HepG2 (cell line): Measurements from ENCODE around the gene CYP2J2. TPM values are rescaled to one million over a fixed set of nuclear protein-coding genes. Genes with fewer than 3 reads are reported as not detected.

Experiments used
- CCAR2 ChIP-seq: fragments of 200-400 bp; formaldehyde crosslinking; optimal IDR thresholded peaks from 2 replicates; pipeline ENCODE3; 2018; ENCODE audit warnings: low read depth, mild to moderate bottlenecking, low read length, moderate library complexity
- MAFF ChIP-seq: IDR thresholded peaks from 2 replicates; pipeline ENCODE4 v1.6.1; 2011; ENCODE audit warnings: low read depth, low read length, improper control_type of control experiment
- MAX ChIP-seq: IDR thresholded peaks from 2 replicates; pipeline ENCODE4 v1.6.1; 2012; ENCODE audit warnings: inconsistent platforms
- MTA3 ChIP-seq: sonication (generic); formaldehyde crosslinking; IDR thresholded peaks from 2 replicates; pipeline ENCODE4 v1.4.0; 2020; ENCODE audit warnings: missing genetic modification reagents
- NCOA5 ChIP-seq: sonication (generic); formaldehyde crosslinking; IDR thresholded peaks from 2 replicates; pipeline ENCODE4 v1.4.0; 2020; ENCODE audit warnings: missing genetic modification reagents
- PRPF4 ChIP-seq: fragments of 200-400 bp; formaldehyde crosslinking; IDR thresholded peaks from 2 replicates; pipeline ENCODE4 v1.6.1; 2016; ENCODE audit warnings: low read length, low read depth; ENCODE audit not compliant: poor library complexity, severe bottlenecking
- SAP130 ChIP-seq: IDR thresholded peaks from 2 replicates; pipeline ENCODE4 v1.6.1; 2016; ENCODE audit warnings: low read depth
- U2AF2 ChIP-seq: fragments of 200-400 bp; formaldehyde crosslinking; IDR thresholded peaks from 2 replicates; pipeline ENCODE4 v1.6.1; 2017; ENCODE audit warnings: low read depth, mild to moderate bottlenecking, low read length
- ZBTB3 ChIP-seq: sonication (generic); formaldehyde crosslinking; IDR thresholded peaks from 2 replicates; pipeline ENCODE4 v1.4.0; 2020; ENCODE audit warnings: low read depth, mild to moderate bottlenecking, moderate library complexity, missing genetic modification reagents, borderline replicate concordance
- ZFP37 ChIP-seq: sonication (generic); formaldehyde crosslinking; IDR thresholded peaks from 2 replicates; pipeline ENCODE4 v1.4.0; 2020; ENCODE audit warnings: missing genetic modification reagents, borderline replicate concordance
- ZMYM3 ChIP-seq: sonication (generic); formaldehyde crosslinking; IDR thresholded peaks from 2 replicates; pipeline ENCODE4 v1.5.1; 2020; ENCODE audit warnings: mild to moderate bottlenecking, missing genetic modification reagents
- ZNF18 ChIP-seq: sonication (generic); formaldehyde crosslinking; IDR thresholded peaks from 2 replicates; pipeline ENCODE4 v1.8.0; 2022; ENCODE audit warnings: mild to moderate bottlenecking, missing genetic modification reagents; ENCODE audit not compliant: insufficient replicate concordance
- ZNF251 ChIP-seq: sonication (generic); formaldehyde crosslinking; IDR thresholded peaks from 2 replicates; pipeline ENCODE4 v1.9.0; 2021; ENCODE audit warnings: mild to moderate bottlenecking, missing genetic modification reagents
- ZNF280D ChIP-seq: sonication (generic); formaldehyde crosslinking; IDR thresholded peaks from 2 replicates; pipeline ENCODE4 v1.5.1; 2020; ENCODE audit warnings: mild to moderate bottlenecking, missing genetic modification reagents
- ZNF484 ChIP-seq: sonication (generic); formaldehyde crosslinking; IDR thresholded peaks from 2 replicates; pipeline ENCODE4 v1.5.1; 2020; ENCODE audit warnings: mild to moderate bottlenecking, low read depth, missing genetic modification reagents, borderline replicate concordance
- ZNF598 ChIP-seq: sonication (generic); formaldehyde crosslinking; IDR thresholded peaks from 2 replicates; pipeline ENCODE4 v1.5.1; 2020; ENCODE audit warnings: mild to moderate bottlenecking, missing genetic modification reagents, borderline replicate concordance
- ZNF605 ChIP-seq: sonication (generic); formaldehyde crosslinking; IDR thresholded peaks from 2 replicates; pipeline ENCODE4 v1.8.0; 2022; ENCODE audit warnings: mild to moderate bottlenecking, missing genetic modification reagents
- ZNF792 ChIP-seq: IDR thresholded peaks from 2 replicates; pipeline ENCODE4 v1.6.1; 2016
- ZNF879 ChIP-seq: sonication (generic); formaldehyde crosslinking; IDR thresholded peaks from 2 replicates; pipeline ENCODE4 v1.8.1; 2023; ENCODE audit warnings: missing genetic modification reagents
- ZSCAN25 ChIP-seq: sonication (generic); formaldehyde crosslinking; IDR thresholded peaks from 2 replicates; pipeline ENCODE4 v1.8.0; 2022; ENCODE audit warnings: mild to moderate bottlenecking, missing genetic modification reagents
- ZXDC ChIP-seq: sonication (generic); formaldehyde crosslinking; IDR thresholded peaks from 2 replicates; pipeline ENCODE4 v1.5.0; 2020; ENCODE audit warnings: mild to moderate bottlenecking, missing genetic modification reagents
- polyA plus RNA-seq, 8 experiments: library from polyadenylated mRNA; depleted of rRNA in 3 of 8; stranded (reverse) in 7 of 8; unstranded in 1 of 8; fragments of >200 nt; fragmentation: Illumina TruSeq in 4 of 8; extraction: Trizol in 4 of 8; gene quantifications; 2 replicates each; pipeline versions ENCODE4 v1.2.1 to v1.2.3, GENCODE V29; 2011 to 2016; ENCODE audit warnings: low read depth in 4 of 8, missing spikeins in 1 of 8, mixed read lengths in 1 of 8; ENCODE audit not compliant: insufficient read depth in 1 of 8
- total RNA-seq, 5 experiments: library from RNA; depleted of rRNA; stranded (reverse); fragments of >200 nt; fragmentation: Illumina TruSeq; extraction: Trizol; gene quantifications; 2 replicates each; pipeline ENCODE4 v1.2.3, GENCODE V29; 2016; ENCODE audit warnings: low read depth in 1 of 5
- TF ChIP-seq, protein P1 (sequence below): IDR thresholded peaks from 2 replicates; pipeline ENCODE4 v1.6.1; 2016; ENCODE audit warnings: missing compliant biosample characterization, missing genetic modification reagents, borderline replicate concordance

Gene CYP2J2
- total and polyA plus RNA-seq, 2 of the 13 experiments (the other 11 are each of a cell fraction or from before 2014, with no cell fraction given) = 2.1 to 5.9 TPM

- TF ChIP-seq MTA3 (CRISPR knock-in tag) = no peak
- no peak for TF ChIP-seq ZFP37 (CRISPR knock-in tag)
- TF ChIP-seq ZNF879 (CRISPR knock-in tag) = no peak
- TF ChIP-seq, protein P1, sequence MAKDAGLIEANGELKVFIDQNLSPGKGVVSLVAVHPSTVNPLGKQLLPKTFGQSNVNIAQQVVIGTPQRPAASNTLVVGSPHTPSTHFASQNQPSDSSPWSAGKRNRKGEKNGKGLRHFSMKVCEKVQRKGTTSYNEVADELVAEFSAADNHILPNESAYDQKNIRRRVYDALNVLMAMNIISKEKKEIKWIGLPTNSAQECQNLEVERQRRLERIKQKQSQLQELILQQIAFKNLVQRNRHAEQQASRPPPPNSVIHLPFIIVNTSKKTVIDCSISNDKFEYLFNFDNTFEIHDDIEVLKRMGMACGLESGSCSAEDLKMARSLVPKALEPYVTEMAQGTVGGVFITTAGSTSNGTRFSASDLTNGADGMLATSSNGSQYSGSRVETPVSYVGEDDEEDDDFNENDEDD = peak; percentile 51; the same call in 1 of the 2 replicates
- peak; percentile 44; the same call in 1 of the 2 replicates for TF ChIP-seq ZNF605 (CRISPR knock-in tag)
- peak; percentile 88 for TF ChIP-seq MAX
- TF ChIP-seq PRPF4 = no peak
- TF ChIP-seq ZNF280D (CRISPR knock-in tag) = peak; percentile 41; the same call in 1 of the 2 replicates
- TF ChIP-seq ZNF251 (CRISPR knock-in tag) = no peak
- no peak for TF ChIP-seq ZNF598
- TF ChIP-seq ZXDC = no peak
- no peak for TF ChIP-seq CCAR2
- peak; percentile 44; the same call in 1 of the 2 replicates for TF ChIP-seq ZMYM3 (CRISPR knock-in tag)
- TF ChIP-seq NCOA5 (CRISPR knock-in tag) = no peak
- TF ChIP-seq ZBTB3 (CRISPR knock-in tag) = no peak
- TF ChIP-seq MAFF = no peak
- TF ChIP-seq ZNF792 (CRISPR knock-in tag) = 0 out of 2 replicates have a peak, but pooled peaks have one; percentile 68
- TF ChIP-seq ZSCAN25 (CRISPR knock-in tag) = no peak
- TF ChIP-seq U2AF2 = no peak
- TF ChIP-seq ZNF18 = no peak
- TF ChIP-seq SAP130 (CRISPR knock-in tag) = peak; percentile 77
- TF ChIP-seq ZNF484 = no peak
Measured at GRCh38 chr1:59856725-59857338, 69.7 kb downstream of the CYP2J2 start (continued).
